RWPE2 (cell line): ENCODE data around the gene MRPL2.

Experiments
- ATAC-seq: fragments of 200-7000 bp; cut with Tn5 transposase; 3 replicates; pipeline ENCODE4 v1.9.1; 2021; ENCODE audit warnings: low read depth
- DNase-seq: peaks from one replicate; pipeline ENCODE4 v3.0.0-alpha.2; 2020; ENCODE audit warnings: low spot score
- H3K27ac ChIP-seq: fragments of 450-650 bp; 2 replicates; pipeline ENCODE4 v1.5.1; 2017; ENCODE audit warnings: mild to moderate bottlenecking; ENCODE audit not compliant: poor library complexity, severe bottlenecking
- H3K27me3 ChIP-seq: fragments of 250-450 bp; sonication (Bioruptor Pico); 2 replicates; pipeline ENCODE4 v1.5.1; 2021; ENCODE audit warnings: mild to moderate bottlenecking, moderate library complexity; ENCODE audit not compliant: insufficient read depth, poor library complexity, severe bottlenecking
- H3K36me3 ChIP-seq: fragments of 250-450 bp; sonication (Bioruptor Pico); 2 replicates; pipeline ENCODE4 v1.5.1; 2020; ENCODE audit warnings: low read depth, mild to moderate bottlenecking, moderate library complexity
- H3K4me1 ChIP-seq: fragments of 250-450 bp; sonication (Bioruptor Pico); 2 replicates; pipeline ENCODE4 v1.5.1; 2021; ENCODE audit warnings: mild to moderate bottlenecking, moderate library complexity; ENCODE audit not compliant: insufficient read depth, poor library complexity, severe bottlenecking
- H3K4me3 ChIP-seq: fragments of 250-450 bp; sonication (Bioruptor Pico); 2 replicates; pipeline ENCODE4 v1.5.1; 2021; ENCODE audit warnings: mild to moderate bottlenecking, moderate library complexity; ENCODE audit not compliant: severe bottlenecking
- H3K9me3 ChIP-seq: fragments of 250-450 bp; sonication (Bioruptor Pico); 2 replicates; pipeline ENCODE4 v1.5.1; 2021; ENCODE audit warnings: mild to moderate bottlenecking, moderate library complexity; ENCODE audit not compliant: severe bottlenecking
- CTCF ChIP-seq: fragments of 450-650 bp; IDR thresholded peaks from one replicate; pipeline ENCODE4 v1.5.1; 2017; ENCODE audit warnings: mild to moderate bottlenecking, moderate library complexity; ENCODE audit not compliant: poor library complexity, severe bottlenecking

MRPL2 gene

DNA sequence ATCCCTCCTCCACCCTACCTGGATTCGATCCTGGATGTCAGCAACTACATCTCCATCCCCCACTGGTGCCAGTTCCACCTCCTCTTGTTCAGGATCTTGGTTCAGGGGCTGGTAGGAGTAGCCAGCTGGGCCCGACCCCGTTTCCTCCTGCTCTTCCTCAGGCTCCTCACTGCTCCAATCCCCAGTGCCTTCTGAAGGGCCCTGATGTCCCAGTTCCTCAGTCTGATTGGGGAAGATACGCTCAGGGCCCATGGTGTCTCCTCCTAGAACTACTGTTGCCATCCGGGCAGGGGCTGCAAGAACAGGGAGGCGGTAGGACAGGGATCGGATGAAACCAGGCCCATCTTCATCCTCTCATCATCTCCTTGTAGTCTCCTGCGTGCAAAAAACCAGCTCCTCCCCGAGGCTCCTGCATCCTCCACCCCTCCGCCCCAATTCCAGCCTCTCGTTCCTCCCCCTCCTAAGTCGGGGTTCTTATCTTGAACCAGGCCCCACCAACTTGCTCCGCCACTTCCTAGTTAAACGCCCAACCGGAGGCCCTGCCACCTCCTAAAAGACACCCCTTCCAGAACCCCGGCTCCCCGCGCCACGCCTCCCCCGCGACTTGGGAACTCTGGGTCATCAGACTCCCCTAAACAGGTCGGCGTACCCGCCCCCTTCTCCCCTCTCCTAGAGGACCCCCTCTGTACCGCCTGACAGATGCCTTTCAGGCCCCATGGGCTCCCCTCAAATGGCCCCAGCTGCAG, 46.0 kb downstream of the MRPL2 start:
- H3K27me3 ChIP-seq: no peaks in the 10 kb centered on the region
- DNase-seq (no peak), ATAC-seq (no peak; the same call in none of the 3 replicates)
- H3K4me1 ChIP-seq: peaks cover 5% of the 10 kb centered on the region
- peaks cover 33% of the 10 kb centered on the region for H3K36me3 ChIP-seq
- peak overlapping the region; percentile 48 for H3K27ac ChIP-seq
- TF ChIP-seq CTCF: no peak
- no peaks in the 10 kb centered on the region for H3K9me3 ChIP-seq
- H3K4me3 ChIP-seq: peak overlapping the region; percentile 44

DNA sequence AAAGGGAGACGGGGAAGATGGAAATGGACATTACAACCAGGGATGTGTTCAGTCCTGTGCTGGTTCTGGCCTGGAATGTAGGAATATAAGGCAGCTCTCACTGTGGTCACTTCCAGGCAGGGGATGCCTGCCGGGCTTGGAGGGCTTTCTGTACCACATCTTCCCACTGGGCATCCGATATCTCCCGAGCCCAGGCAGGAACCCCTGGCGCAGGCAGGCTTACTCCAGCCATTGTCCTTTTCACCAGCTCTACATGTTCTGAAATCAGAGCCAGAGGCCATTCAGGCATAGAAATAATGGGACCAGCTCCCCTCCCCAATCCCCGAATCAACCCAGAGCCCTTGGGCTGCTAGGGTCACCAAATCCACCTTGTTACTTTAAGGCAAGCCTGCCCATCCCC, 46.9 kb downstream of the MRPL2 start:
- H3K27me3 ChIP-seq: no peaks in the 10 kb centered on the region
- TF ChIP-seq CTCF: no peak
- peaks cover 5% of the 10 kb centered on the region for H3K4me1 ChIP-seq
- DNase-seq: no peak
- H3K4me3 ChIP-seq: peak overlapping the region; percentile 44
- ATAC-seq: no peak
- H3K9me3 ChIP-seq: no peaks in the 10 kb centered on the region
- H3K36me3 ChIP-seq: peaks cover 33% of the 10 kb centered on the region
- peak overlapping the region; percentile 48 for H3K27ac ChIP-seq

DNA sequence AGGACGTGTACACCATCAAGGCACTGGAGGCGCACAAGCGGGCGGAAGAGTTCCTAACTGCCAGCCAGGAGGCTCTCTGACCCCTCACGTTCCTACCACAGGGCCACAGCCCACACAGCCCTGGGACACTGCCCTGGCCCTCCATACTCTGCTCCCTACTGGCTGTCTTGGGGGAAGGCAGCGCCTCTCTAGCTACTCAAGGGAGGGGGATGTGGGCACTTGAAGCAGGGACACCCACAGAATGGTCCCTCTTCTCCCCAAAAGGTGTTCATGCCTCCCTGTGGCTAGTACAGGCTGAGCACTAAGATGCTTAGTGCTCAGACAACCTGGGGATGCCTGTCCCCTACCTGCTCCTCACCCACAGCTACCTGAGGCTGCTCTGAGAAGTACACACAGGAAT, 48.0 kb downstream of the MRPL2 start:
- H3K27me3 ChIP-seq: no peaks in the 10 kb centered on the region
- H3K36me3 ChIP-seq: peaks cover 34% of the 10 kb centered on the region
- DNase-seq (no peak), ATAC-seq (no peak)
- H3K4me3 ChIP-seq: no peak overlapping the region
- peaks cover 5% of the 10 kb centered on the region for H3K4me1 ChIP-seq
- no peaks in the 10 kb centered on the region for H3K9me3 ChIP-seq
- no peak for TF ChIP-seq CTCF
- H3K27ac ChIP-seq: no peak overlapping the region

DNA sequence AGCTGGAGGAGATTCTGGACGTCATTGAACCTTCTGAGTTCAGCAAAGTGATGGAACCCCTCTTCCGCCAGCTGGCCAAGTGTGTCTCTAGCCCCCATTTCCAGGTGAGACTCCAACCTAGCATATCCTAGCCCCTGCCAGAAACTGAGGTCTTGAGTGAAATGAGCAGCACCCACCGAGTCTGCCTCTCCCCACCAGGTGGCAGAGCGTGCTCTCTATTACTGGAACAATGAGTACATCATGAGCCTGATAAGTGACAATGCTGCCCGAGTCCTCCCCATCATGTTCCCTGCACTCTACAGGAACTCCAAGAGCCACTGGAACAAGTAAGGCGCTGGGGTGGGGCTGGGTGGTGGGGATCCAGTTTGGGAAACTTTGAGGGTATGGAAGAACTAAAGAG, 50.1 kb downstream of the MRPL2 start:
- Histone ChIP-seq H3K27ac (no peak overlapping the region), H3K36me3 (peaks cover 33% of the 10 kb centered on the region), H3K4me1 (peaks cover 6% of the 10 kb centered on the region), H3K4me3 (no peak overlapping the region), H3K9me3 (no peaks in the 10 kb centered on the region), H3K27me3 (no peaks in the 10 kb centered on the region)
- peak; percentile 55 for TF ChIP-seq CTCF
- DNase-seq (no peak), ATAC-seq (no peak)

DNA sequence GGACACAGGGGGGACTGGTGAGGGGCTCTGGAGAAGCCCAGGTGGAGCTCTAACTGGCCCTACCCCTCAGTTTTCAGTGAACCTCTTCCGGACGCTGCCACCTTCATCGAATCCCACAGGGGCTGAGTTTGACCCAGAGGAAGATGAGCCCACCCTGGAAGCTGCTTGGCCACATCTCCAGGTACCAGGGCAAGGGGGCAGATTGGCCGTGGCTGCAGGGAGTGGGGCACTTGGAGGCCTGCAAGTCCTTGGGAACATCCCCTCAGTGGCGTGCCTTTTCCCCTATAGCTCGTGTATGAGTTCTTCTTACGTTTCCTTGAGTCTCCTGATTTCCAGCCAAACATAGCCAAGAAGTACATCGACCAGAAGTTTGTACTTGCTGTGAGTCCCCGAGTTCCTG, 52.1 kb downstream of the MRPL2 start:
- TF ChIP-seq CTCF: no peak
- peaks cover 38% of the 10 kb centered on the region for H3K36me3 ChIP-seq
- H3K27ac ChIP-seq: no peak overlapping the region
- no peaks in the 10 kb centered on the region for H3K27me3 ChIP-seq
- ATAC-seq (no peak), DNase-seq (no peak)
- no peak overlapping the region for H3K4me3 ChIP-seq
- peaks cover 6% of the 10 kb centered on the region for H3K4me1 ChIP-seq
- H3K9me3 ChIP-seq: no peaks in the 10 kb centered on the region
